K562 (cell line): ENCODE measurements around the gene FCRLA.
A peak's percentile ranks its signal among the peaks of the same experiment; 100 is the strongest.

Source experiments
- ARNT ChIP-seq, 2 experiments: fragments of 450-650 bp; IDR thresholded peaks; 2 replicates each; pipeline ENCODE4 v1.6.1; 2016; ENCODE audit warnings: mild to moderate bottlenecking in 1 of 2
- BHLHE40 ChIP-seq: IDR thresholded peaks from 2 replicates; pipeline ENCODE4 v1.6.1; 2011; ENCODE audit warnings: low read length, improper control_type of control experiment
- CLOCK ChIP-seq: fragments of 250-450 bp; sonication (Bioruptor Pico); IDR thresholded peaks from 2 replicates; pipeline ENCODE4 v1.4.0; 2020; ENCODE audit warnings: mild to moderate bottlenecking, moderate library complexity, borderline replicate concordance
- EGR1 ChIP-seq: fragments of 450-650 bp; conservative IDR thresholded peaks from 2 replicates; pipeline ENCODE4 v1.6.1; 2017; ENCODE audit warnings: mild to moderate bottlenecking
- EP300 ChIP-seq: IDR thresholded peaks from 2 replicates; pipeline ENCODE4 v1.6.1; 2012; ENCODE audit warnings: low read length, improper control_type of control experiment
- GATA2 ChIP-seq: sonication (generic); formaldehyde crosslinking; IDR thresholded peaks from 2 replicates; pipeline ENCODE4 v1.4.0; 2020; ENCODE audit warnings: mild to moderate bottlenecking, missing genetic modification reagents
- JUND ChIP-seq, 2 experiments: IDR thresholded peaks; 2 replicates in 1 of 2; 3 replicates in 1 of 2; pipeline ENCODE4 v1.6.1; 2011; ENCODE audit warnings: borderline replicate concordance in 2 of 2, low read depth in 2 of 2, low read length in 2 of 2, improper control_type of control experiment in 1 of 2, missing biosample characterization in 1 of 2, missing genetic modification characterization in 1 of 2, missing genetic modification reagents in 1 of 2
- MED1 ChIP-seq: sonication (generic); formaldehyde crosslinking; IDR thresholded peaks from 2 replicates; pipeline ENCODE4 v1.8.1; 2023; ENCODE audit warnings: missing genetic modification reagents, borderline replicate concordance
- PHF21A ChIP-seq: fragments of 450-650 bp; IDR thresholded peaks from 2 replicates; pipeline ENCODE4 v1.6.1; 2017; ENCODE audit warnings: low read depth, borderline replicate concordance
- U2AF2 ChIP-seq: fragments of 200-400 bp; formaldehyde crosslinking; optimal IDR thresholded peaks from 2 replicates; pipeline ENCODE3; 2017; ENCODE audit warnings: low read depth, mild to moderate bottlenecking, low read length
- ZNF830 ChIP-seq: fragments of 250-450 bp; sonication (Bioruptor Pico); IDR thresholded peaks from 2 replicates; pipeline ENCODE4 v1.5.0; 2021; ENCODE audit warnings: mild to moderate bottlenecking
- ZSCAN29 ChIP-seq: fragments of 450-650 bp; IDR thresholded peaks from 2 replicates; pipeline ENCODE4 v1.6.1; 2017
- TF ChIP-seq, protein P1 (sequence below), 3 experiments: IDR thresholded peaks in 2 of 3; conservative IDR thresholded peaks in 1 of 3; 2 replicates each; pipeline ENCODE4 v1.5.1; 2011 to 2012; ENCODE audit warnings: low read length in 3 of 3, mild to moderate bottlenecking in 3 of 3, control low read depth in 2 of 3, improper control_type of control experiment in 1 of 3, inconsistent platforms in 1 of 3, low read depth in 1 of 3, mixed read lengths in 1 of 3, moderate library complexity in 1 of 3; ENCODE audit not compliant: insufficient read depth in 2 of 3

- no peak for TF ChIP-seq EGR1
- TF ChIP-seq ZSCAN29, result no peak
- TF ChIP-seq U2AF2, result no peak
- TF ChIP-seq ZNF830 (CRISPR knock-in tag), result no peak
- TF ChIP-seq GATA2 (CRISPR knock-in tag), result no peak
- no peak for TF ChIP-seq BHLHE40
- TF ChIP-seq JUND (IDR thresholded peaks at IDR 0.05; ENCODE audit: borderline replicate concordance, low read depth, low read length), result peak; percentile 60; the same call in 1 of the 2 replicates
- peak; percentile 53; the same call in 1 of the 3 replicates for TF ChIP-seq JUND (tag; IDR thresholded peaks at IDR 0.05; ENCODE audit: borderline replicate concordance, low read depth, low read length)
- TF ChIP-seq PHF21A, result peak; percentile 23; the same call in 1 of the 2 replicates
- TF ChIP-seq ARNT (IDR thresholded peaks at IDR 0.05), result peak; percentile 83 to 86
- no peak for TF ChIP-seq MED1
- TF ChIP-seq, protein P1, sequence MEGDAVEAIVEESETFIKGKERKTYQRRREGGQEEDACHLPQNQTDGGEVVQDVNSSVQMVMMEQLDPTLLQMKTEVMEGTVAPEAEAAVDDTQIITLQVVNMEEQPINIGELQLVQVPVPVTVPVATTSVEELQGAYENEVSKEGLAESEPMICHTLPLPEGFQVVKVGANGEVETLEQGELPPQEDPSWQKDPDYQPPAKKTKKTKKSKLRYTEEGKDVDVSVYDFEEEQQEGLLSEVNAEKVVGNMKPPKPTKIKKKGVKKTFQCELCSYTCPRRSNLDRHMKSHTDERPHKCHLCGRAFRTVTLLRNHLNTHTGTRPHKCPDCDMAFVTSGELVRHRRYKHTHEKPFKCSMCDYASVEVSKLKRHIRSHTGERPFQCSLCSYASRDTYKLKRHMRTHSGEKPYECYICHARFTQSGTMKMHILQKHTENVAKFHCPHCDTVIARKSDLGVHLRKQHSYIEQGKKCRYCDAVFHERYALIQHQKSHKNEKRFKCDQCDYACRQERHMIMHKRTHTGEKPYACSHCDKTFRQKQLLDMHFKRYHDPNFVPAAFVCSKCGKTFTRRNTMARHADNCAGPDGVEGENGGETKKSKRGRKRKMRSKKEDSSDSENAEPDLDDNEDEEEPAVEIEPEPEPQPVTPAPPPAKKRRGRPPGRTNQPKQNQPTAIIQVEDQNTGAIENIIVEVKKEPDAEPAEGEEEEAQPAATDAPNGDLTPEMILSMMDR (IDR thresholded peaks at IDR 0.05 in 2 of 3, conservative IDR thresholded peaks at IDR 0.05 in 1 of 3; ENCODE audit: insufficient read depth in 2 of 3, low read depth in 1 of 3, low read length in 3 of 3), result peak; percentile 79 to 95 (median 88)
- no peak for TF ChIP-seq CLOCK
- TF ChIP-seq EP300, result peak; percentile 48; the same call in 1 of the 2 replicates
Measured at GRCh38 chr1:161738627-161739287, 31.7 kb downstream of the FCRLA start.
